Esophagus squamous epithelium (tissue), 5 donors: ENCODE results near the gene KCNQ1. TPM values are rescaled to one million over a fixed set of nuclear protein-coding genes. Genes with fewer than 3 reads are reported as not detected.

Experiments used
- DNase-seq: peaks from one replicate; lab custom pipeline; 2025; lab: John Stamatoyannopoulos, UW
- H3K27ac ChIP-seq, 4 donors: fragments of 200-600 bp; sonication (generic); one replicate each; pipeline ENCODE4 v1.5.1; 2016 to 2019; ENCODE audit warnings: mild to moderate bottlenecking in 1 of 4
- H3K27me3 ChIP-seq, 4 donors: fragments of 200-600 bp; sonication (generic); 1 replicate in 3 of 4; 2 replicates in 1 of 4; pipeline versions ENCODE4 v1.5.1 to v1.6.0; 2017 to 2021; ENCODE audit warnings: antibody characterized with exemption in 1 of 4
- H3K36me3 ChIP-seq, 3 donors: fragments of 200-600 bp; sonication (generic); one replicate each; pipeline ENCODE4 v1.5.1; 2016 to 2019
- H3K4me1 ChIP-seq, 3 donors: fragments of 200-600 bp; sonication (generic); one replicate each; pipeline ENCODE4 v1.5.1; 2017 to 2019
- H3K4me3 ChIP-seq, 4 donors: fragments of 200-600 bp; sonication (generic); 1 replicate in 3 of 4; 2 replicates in 1 of 4; pipeline ENCODE4 v1.5.1; 2016 to 2019; ENCODE audit warnings: mild to moderate bottlenecking in 2 of 4, moderate library complexity in 1 of 4
- H3K9me3 ChIP-seq, 3 donors: fragments of 200-600 bp; sonication (generic); one replicate each; pipeline ENCODE4 v1.5.1; 2016 to 2019
- CTCF ChIP-seq, 6 experiments: fragments of 450-650 bp in 4 of 6; fragments of 200-600 bp in 2 of 6; sonication (generic) in 2 of 6; IDR thresholded peaks; one replicate each; pipeline ENCODE4 v1.5.1; 2016 to 2019; ENCODE audit warnings: antibody characterized with exemption in 6 of 6, mild to moderate bottlenecking in 4 of 6, moderate library complexity in 4 of 6
- POLR2A ChIP-seq, 4 donors: fragments of 450-650 bp; IDR thresholded peaks; one replicate each; pipeline ENCODE4 v1.6.1; 2017; ENCODE audit warnings: antibody characterized with exemption in 4 of 4, mild to moderate bottlenecking in 4 of 4, moderate library complexity in 3 of 4
- WGBS, 2 donors: methylation state at CpG; one replicate each; pipeline ENCODE4 v1.1.5; 2018; 5-methylcytosine and 5-hydroxymethylcytosine counted together
- intact Hi-C: fragments of 100-400 bp; cut with DNase I; formaldehyde crosslinking; loops from one replicate; pipeline ENCODE4 v1.15.0; 2022
- total RNA-seq, 4 donors: library from RNA; depleted of rRNA; stranded (reverse); fragments of >200 nt; gene quantifications; one replicate each; pipeline ENCODE4 v1.1.0, GENCODE V29; 2016
- donor health status: DM: yes; HTN: yes; CAD: no.

KCNQ1 gene
- total RNA-seq, 4 donors from 2014 or later: 0.61 to 3.1 (median 0.72) TPM

DNA sequence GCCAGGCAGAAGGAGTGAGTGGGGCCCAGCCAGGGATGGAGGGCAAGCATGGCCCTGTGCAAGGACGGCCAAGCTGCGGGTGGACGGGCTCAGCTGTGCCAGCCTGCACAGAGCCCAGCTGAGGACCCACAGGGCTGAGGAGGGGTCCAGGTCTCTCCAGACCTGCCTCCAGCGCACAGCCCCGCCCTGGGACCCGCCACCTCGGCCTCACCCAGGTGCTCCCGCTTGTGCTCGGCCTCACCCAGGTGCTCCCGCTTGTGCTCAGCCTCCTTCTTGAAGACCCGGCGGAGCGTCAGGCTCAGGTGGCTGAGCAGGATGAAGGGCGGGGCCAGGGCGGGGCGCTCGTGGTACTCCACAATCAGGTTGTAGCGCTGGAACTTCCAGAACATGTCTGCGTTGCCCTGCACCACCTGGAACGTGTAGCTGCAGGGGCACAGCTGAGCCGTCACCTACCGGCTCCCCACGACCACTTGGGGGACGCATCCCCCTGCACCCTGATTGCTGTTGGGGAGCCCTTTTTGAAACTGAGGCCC, 37.9 kb upstream of the KCNQ1 start:
- 33 to 68% methylated on average over 4 to 14 of the region's 24 CpGs for WGBS, 2 donors
- Histone ChIP-seq H3K9me3 (no peaks in the 10 kb centered on the region), H3K27me3 (peaks cover 0 to 30% (median 0%) of the 10 kb centered on the region in 4 donors), H3K4me1 (peaks cover 3 to 17% (median 4%) of the 10 kb centered on the region in 3 donors), H3K4me3 (no peak overlapping the region), H3K36me3 (peaks cover 11 to 24% (median 15%) of the 10 kb centered on the region in 3 donors), H3K27ac (no peak overlapping the region)
- TF ChIP-seq POLR2A (IDR thresholded peaks at IDR 0.05) (no peak), CTCF (IDR thresholded peaks at IDR 0.05) (no peak)
- intact Hi-C loops: no loop called here
- no peak for DNase-seq

DNA sequence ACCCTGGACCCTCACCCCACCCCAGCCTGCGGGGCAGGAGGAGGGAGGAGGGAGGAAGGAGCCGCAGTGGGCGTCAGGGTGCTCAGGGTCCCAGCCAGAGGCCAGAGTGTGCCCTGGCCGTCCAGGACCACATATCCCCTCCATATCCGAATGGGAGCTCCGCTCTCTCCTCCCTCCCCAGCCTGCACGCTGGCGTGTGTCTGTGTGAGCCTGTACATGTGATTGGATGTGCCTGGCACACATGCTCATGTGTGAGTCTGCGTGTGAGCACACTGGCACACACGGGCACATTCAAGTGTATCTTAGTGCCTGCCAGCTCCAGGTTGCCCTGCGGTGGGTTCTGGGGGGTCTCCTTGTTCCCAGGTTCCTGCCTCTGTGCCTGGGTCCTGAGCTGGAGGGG, 36.1 kb upstream of the KCNQ1 start:
- intact Hi-C loops: no loop called here
- no peak for DNase-seq
- WGBS, 2 donors: 72 to 81% methylated on average over 4 to 6 of the region's 11 CpGs

DNA sequence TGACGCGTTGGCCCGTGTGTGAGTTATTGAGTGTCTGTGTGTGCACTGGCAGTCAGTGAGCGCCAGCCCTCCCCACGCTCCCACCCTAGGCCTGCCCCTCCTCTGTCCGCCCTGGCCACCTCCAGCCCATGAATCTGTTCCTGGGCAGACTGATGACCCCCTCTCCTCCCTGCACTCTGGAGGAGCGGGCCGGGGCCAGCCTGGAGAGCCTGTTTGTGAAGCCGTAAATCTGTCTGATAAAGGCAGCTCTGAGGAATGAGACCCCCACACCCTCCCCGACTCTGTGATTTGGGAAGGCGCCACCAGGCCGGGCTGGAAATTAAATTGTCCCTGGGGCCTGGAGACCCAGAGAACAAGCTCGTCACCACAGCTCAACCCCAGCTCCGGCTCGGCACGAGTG, 35.7 kb upstream of the KCNQ1 start:
- TF ChIP-seq CTCF (IDR thresholded peaks at IDR 0.05) (no peak), POLR2A (IDR thresholded peaks at IDR 0.05) (no peak)
- no peak for DNase-seq
- peaks cover 0 to 2% (median 0%) of the 10 kb centered on the region in 3 donors for H3K36me3 ChIP-seq
- intact Hi-C loops: no loop called here
- peaks cover 0 to 30% (median 0%) of the 10 kb centered on the region in 4 donors for H3K27me3 ChIP-seq
- H3K27ac ChIP-seq: no peak overlapping the region
- no peaks in the 10 kb centered on the region for H3K9me3 ChIP-seq
- peaks cover 0 to 8% (median 0%) of the 10 kb centered on the region in 3 donors for H3K4me1 ChIP-seq
- 71 to 86% methylated on average over 4 to 5 of the region's 16 CpGs for WGBS, 2 donors
- H3K4me3 ChIP-seq: no peak overlapping the region

More for the DNA sequence above, 36.1 kb upstream of the KCNQ1 start:
- Histone ChIP-seq H3K9me3 (no peaks in the 10 kb centered on the region), H3K27ac (no peak overlapping the region), H3K4me1 (peaks cover 0 to 8% (median 0%) of the 10 kb centered on the region in 3 donors), H3K4me3 (no peak overlapping the region), H3K36me3 (peaks cover under 1 to 7% (median 2%) of the 10 kb centered on the region in 3 donors), H3K27me3 (peaks cover 0 to 30% (median 0%) of the 10 kb centered on the region in 4 donors)
- TF ChIP-seq POLR2A (IDR thresholded peaks at IDR 0.05) (no peak), CTCF (IDR thresholded peaks at IDR 0.05) (no peak)

- no peaks in the 10 kb centered on the region for H3K36me3 ChIP-seq
- intact Hi-C loops: no loop called here
- H3K4me3 ChIP-seq: no peak overlapping the region
- peaks cover 0 to 8% (median 0%) of the 10 kb centered on the region in 3 donors for H3K4me1 ChIP-seq
- no peak overlapping the region for H3K27ac ChIP-seq
- H3K9me3 ChIP-seq: no peaks in the 10 kb centered on the region
- H3K27me3 ChIP-seq: peaks cover 0 to 30% (median 0%) of the 10 kb centered on the region in 4 donors
- DNase-seq: no peak
- no peak for TF ChIP-seq POLR2A (IDR thresholded peaks at IDR 0.05)
- WGBS, 2 donors: 40 to 55% methylated on average over 5 to 9 of the region's 42 CpGs
These were observed 35.0 kb upstream of the KCNQ1 start for GRCh38 chr11:2409611-2410468.

DNA sequence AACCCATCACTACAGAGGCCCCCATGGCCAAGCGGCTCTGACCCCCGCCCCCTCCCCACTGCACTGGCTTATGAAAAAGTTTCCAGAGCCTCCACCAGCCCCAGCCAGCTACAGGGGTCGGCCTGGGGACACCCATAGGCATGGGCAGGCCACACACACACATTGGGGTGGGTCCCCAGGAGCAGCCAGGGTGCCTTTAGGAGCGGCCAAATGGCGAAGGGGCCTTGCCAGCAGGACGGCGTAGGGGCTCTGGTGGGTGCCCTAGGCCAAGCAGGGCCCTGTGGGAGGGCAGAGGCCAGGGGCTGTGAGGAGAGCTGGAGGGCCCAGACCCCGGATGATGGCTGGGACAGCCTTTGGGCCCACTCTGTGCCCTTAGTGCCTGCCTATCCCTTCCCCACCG, 34.2 kb upstream of the KCNQ1 start:
- Histone ChIP-seq H3K4me3 (no peak overlapping the region), H3K9me3 (no peaks in the 10 kb centered on the region), H3K27me3 (peaks cover 0 to 30% (median 0%) of the 10 kb centered on the region in 4 donors), H3K36me3 (no peaks in the 10 kb centered on the region), H3K4me1 (peaks cover 0 to 8% (median 0%) of the 10 kb centered on the region in 3 donors), H3K27ac (no peak overlapping the region)
- no peak for DNase-seq
- WGBS, 2 donors: 73% methylated on average over 5 of the region's 9 CpGs; no CpG with 5 or more reads in 1 of the 2 donors
- intact Hi-C loops: no loop called here
- TF ChIP-seq POLR2A (IDR thresholded peaks at IDR 0.05): no peak
- TF ChIP-seq CTCF (IDR thresholded peaks at IDR 0.05): no peak
